HepG2 (cell line): ENCODE results near the gene THOP1.

ENCODE experiments used
- BCL3 ChIP-seq: sonication (generic); formaldehyde crosslinking; IDR thresholded peaks from 2 replicates; pipeline ENCODE4 v1.5.1; 2020; ENCODE audit warnings: mild to moderate bottlenecking, missing genetic modification reagents, moderate library complexity
- BHLHE40 ChIP-seq: IDR thresholded peaks from 2 replicates; pipeline ENCODE4 v1.6.1; 2011; ENCODE audit warnings: low read length, improper control_type of control experiment
- CHD2 ChIP-seq: IDR thresholded peaks from 2 replicates; pipeline ENCODE4 v1.6.1; 2011; ENCODE audit warnings: low read depth, low read length, improper control_type of control experiment
- EED ChIP-seq: sonication (generic); formaldehyde crosslinking; IDR thresholded peaks from 2 replicates; pipeline ENCODE4 v1.5.0; 2020; ENCODE audit warnings: mild to moderate bottlenecking, missing genetic modification reagents
- ESRRA ChIP-seq: sonication (generic); formaldehyde crosslinking; IDR thresholded peaks from 2 replicates; pipeline ENCODE4 v1.5.1; 2020; ENCODE audit warnings: mild to moderate bottlenecking, low read depth, missing genetic modification reagents
- MXI1 ChIP-seq: IDR thresholded peaks from 3 replicates; pipeline ENCODE4 v1.6.1; 2012; ENCODE audit warnings: low read depth, low read length, inconsistent platforms, borderline replicate concordance
- PHF8 ChIP-seq: sonication (generic); formaldehyde crosslinking; IDR thresholded peaks from 2 replicates; pipeline ENCODE4 v1.5.0; 2020; ENCODE audit warnings: missing genetic modification reagents
- PTBP1 ChIP-seq: fragments of 200-400 bp; formaldehyde crosslinking; IDR thresholded peaks from 2 replicates; pipeline ENCODE4 v1.6.1; 2018; ENCODE audit warnings: low read length, low read depth; ENCODE audit not compliant: poor library complexity, severe bottlenecking
- RXRB ChIP-seq: IDR thresholded peaks from 2 replicates; pipeline ENCODE4 v1.6.1; 2016; ENCODE audit warnings: borderline replicate concordance, missing genetic modification reagents, missing compliant biosample characterization
- ZNF281 ChIP-seq: sonication (generic); formaldehyde crosslinking; IDR thresholded peaks from 2 replicates; pipeline ENCODE4 v1.4.0; 2020; ENCODE audit warnings: missing genetic modification reagents, borderline replicate concordance
- TF ChIP-seq, protein P1 (sequence below), 2 experiments: IDR thresholded peaks; 2 replicates each; pipeline ENCODE4 v1.6.1; 2011 to 2012; ENCODE audit warnings: low read length in 2 of 2, borderline replicate concordance in 1 of 2, low read depth in 1 of 2, mild to moderate bottlenecking in 1 of 2, moderate library complexity in 1 of 2
- TF ChIP-seq, protein P2 (sequence below): sonication (generic); formaldehyde crosslinking; IDR thresholded peaks from 2 replicates; pipeline ENCODE4 v1.4.0; 2020; ENCODE audit warnings: missing genetic modification reagents
- TF ChIP-seq, protein P3 (sequence below): sonication (generic); formaldehyde crosslinking; IDR thresholded peaks from 2 replicates; pipeline ENCODE4 v1.4.0; 2020; ENCODE audit warnings: mild to moderate bottlenecking, low read depth, missing genetic modification reagents

GRCh38 chr19:2827022-2827421, 41.7 kb downstream of the THOP1 start:
- TF ChIP-seq BCL3 (no peak), PHF8 (CRISPR knock-in tag) (no peak), BHLHE40 (no peak), CHD2 (no peak), PTBP1 (no peak), EED (CRISPR knock-in tag) (no peak), ZNF281 (CRISPR knock-in tag) (no peak), ESRRA (CRISPR knock-in tag) (no peak), MXI1 (no peak), RXRB (CRISPR knock-in tag) (no peak)
- TF ChIP-seq, protein P1, sequence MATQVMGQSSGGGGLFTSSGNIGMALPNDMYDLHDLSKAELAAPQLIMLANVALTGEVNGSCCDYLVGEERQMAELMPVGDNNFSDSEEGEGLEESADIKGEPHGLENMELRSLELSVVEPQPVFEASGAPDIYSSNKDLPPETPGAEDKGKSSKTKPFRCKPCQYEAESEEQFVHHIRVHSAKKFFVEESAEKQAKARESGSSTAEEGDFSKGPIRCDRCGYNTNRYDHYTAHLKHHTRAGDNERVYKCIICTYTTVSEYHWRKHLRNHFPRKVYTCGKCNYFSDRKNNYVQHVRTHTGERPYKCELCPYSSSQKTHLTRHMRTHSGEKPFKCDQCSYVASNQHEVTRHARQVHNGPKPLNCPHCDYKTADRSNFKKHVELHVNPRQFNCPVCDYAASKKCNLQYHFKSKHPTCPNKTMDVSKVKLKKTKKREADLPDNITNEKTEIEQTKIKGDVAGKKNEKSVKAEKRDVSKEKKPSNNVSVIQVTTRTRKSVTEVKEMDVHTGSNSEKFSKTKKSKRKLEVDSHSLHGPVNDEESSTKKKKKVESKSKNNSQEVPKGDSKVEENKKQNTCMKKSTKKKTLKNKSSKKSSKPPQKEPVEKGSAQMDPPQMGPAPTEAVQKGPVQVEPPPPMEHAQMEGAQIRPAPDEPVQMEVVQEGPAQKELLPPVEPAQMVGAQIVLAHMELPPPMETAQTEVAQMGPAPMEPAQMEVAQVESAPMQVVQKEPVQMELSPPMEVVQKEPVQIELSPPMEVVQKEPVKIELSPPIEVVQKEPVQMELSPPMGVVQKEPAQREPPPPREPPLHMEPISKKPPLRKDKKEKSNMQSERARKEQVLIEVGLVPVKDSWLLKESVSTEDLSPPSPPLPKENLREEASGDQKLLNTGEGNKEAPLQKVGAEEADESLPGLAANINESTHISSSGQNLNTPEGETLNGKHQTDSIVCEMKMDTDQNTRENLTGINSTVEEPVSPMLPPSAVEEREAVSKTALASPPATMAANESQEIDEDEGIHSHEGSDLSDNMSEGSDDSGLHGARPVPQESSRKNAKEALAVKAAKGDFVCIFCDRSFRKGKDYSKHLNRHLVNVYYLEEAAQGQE (IDR thresholded peaks at IDR 0.05; ENCODE audit: borderline replicate concordance in 1 of 2, low read depth in 1 of 2, low read length in 2 of 2) = no peak
- TF ChIP-seq, protein P2, sequence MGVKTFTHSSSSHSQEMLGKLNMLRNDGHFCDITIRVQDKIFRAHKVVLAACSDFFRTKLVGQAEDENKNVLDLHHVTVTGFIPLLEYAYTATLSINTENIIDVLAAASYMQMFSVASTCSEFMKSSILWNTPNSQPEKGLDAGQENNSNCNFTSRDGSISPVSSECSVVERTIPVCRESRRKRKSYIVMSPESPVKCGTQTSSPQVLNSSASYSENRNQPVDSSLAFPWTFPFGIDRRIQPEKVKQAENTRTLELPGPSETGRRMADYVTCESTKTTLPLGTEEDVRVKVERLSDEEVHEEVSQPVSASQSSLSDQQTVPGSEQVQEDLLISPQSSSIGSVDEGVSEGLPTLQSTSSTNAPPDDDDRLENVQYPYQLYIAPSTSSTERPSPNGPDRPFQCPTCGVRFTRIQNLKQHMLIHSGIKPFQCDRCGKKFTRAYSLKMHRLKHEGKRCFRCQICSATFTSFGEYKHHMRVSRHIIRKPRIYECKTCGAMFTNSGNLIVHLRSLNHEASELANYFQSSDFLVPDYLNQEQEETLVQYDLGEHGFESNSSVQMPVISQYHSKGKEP (CRISPR knock-in tag) = no peak
- TF ChIP-seq, protein P3, sequence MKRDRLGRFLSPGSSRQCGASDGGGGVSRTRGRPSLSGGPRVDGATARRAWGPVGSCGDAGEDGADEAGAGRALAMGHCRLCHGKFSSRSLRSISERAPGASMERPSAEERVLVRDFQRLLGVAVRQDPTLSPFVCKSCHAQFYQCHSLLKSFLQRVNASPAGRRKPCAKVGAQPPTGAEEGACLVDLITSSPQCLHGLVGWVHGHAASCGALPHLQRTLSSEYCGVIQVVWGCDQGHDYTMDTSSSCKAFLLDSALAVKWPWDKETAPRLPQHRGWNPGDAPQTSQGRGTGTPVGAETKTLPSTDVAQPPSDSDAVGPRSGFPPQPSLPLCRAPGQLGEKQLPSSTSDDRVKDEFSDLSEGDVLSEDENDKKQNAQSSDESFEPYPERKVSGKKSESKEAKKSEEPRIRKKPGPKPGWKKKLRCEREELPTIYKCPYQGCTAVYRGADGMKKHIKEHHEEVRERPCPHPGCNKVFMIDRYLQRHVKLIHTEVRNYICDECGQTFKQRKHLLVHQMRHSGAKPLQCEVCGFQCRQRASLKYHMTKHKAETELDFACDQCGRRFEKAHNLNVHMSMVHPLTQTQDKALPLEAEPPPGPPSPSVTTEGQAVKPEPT (CRISPR knock-in tag) = no peak
